GM21515 (cell line): ENCODE measurements around the gene LRRC23.
"Not testable (repeated sequence)": the region's sequence is repeated elsewhere in the genome, so short reads cannot be mapped to it uniquely, and the experiment has no call there.

ENCODE experiments used
- ATAC-seq: cut with Tn5 transposase; IDR thresholded peaks from one replicate; pipeline ENCODE4 v1.9.1; 2021; ENCODE audit not compliant: unreplicated experiment

Gene LRRC23, protein sequence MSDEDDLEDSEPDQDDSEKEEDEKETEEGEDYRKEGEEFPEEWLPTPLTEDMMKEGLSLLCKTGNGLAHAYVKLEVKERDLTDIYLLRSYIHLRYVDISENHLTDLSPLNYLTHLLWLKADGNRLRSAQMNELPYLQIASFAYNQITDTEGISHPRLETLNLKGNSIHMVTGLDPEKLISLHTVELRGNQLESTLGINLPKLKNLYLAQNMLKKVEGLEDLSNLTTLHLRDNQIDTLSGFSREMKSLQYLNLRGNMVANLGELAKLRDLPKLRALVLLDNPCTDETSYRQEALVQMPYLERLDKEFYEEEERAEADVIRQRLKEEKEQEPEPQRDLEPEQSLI

DNA sequence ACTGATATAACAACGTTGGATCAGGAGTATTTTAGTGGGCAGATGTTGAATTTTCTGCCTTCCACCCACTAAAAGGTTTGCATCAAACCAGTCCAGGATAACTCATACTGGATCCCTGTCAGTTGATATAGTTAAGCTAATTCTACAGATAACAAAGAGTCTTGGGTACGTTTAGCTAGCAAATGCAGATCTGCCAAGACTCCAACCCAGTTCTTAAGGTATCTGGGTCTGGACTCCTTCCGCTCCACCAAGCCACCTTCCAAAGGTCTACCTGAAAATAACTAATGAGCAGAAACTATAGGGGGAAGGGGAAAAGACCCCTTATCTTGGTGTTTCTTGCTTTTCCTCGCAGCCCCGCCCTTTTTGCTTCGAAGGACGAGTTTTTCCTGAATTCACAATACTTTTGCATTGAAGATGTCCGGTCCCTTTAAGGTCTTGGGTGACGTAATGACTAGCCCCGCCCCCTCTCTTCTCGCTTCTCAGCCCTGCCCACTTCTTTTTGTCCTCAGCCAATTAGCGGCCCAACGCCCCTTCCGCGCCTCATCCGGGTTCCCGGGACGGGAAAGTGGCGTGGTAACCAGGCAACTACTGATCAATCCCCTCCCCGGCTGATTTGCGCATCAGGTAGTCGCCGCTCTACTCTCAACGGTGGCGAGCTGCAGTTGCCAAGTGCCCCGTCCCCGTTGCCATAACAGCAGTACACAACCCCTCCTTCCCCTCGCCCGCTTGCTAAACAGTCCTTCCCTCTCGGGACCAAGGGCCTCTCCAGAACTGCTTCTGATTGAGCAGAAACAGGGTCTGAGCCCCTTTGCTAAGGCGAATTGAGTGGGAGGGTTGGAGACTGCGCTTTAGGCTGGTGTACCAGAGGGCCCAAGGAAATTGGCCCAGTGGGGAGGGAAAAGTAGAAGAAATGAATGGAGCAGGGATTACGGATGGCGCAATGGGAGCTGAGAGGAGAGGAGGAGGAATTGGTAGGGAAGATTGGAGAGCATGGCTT is at the start of gene LRRC23:
Gene LRRC23 (plus strand): TSS at position 543 of the 997 bp plus-strand sequence. CDS start 812 bp downstream, outside the sequence.
- peak; percentile 92 for ATAC-seq

DNA sequence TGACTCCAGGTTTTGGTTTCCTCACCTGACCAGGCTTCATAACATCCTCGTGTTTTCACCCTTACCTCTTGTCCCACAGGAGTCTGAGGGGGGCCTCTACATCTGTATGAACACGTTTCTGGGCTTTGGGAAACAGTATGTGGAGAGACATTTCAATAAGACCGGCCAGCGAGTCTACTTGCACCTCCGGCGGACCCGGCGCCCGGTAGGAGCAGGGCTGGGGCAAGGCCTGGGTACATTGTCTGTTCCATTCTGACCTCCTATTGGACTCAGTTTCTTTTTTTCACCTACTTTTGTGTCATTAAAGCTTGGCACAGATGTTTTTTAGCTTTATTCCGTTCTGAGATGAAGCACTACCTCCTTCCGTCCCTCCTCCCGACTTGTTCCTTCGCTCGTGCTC is 49.3 kb upstream of the LRRC23 start:
- ATAC-seq, result no peak

DNA sequence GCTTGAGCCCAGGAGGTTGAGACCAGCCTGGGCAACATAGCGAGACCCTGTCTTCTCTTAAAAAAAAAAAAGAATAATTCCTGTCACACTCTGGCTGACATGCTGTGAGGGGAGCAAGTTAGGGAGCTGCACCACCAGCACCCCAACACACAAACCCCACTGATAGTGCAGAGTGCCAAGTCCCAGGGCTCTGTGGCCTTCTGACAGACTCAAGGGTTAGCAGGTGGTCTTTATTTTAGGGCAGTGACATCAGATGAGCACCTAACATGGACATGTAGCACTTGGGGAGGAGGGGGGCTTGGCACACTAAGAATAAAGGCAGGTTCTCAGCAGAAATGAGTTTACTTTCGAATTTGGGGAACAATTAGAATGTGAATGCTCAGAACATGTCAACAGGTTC is 45.8 kb upstream of the LRRC23 start:
- ATAC-seq, result no peak

DNA sequence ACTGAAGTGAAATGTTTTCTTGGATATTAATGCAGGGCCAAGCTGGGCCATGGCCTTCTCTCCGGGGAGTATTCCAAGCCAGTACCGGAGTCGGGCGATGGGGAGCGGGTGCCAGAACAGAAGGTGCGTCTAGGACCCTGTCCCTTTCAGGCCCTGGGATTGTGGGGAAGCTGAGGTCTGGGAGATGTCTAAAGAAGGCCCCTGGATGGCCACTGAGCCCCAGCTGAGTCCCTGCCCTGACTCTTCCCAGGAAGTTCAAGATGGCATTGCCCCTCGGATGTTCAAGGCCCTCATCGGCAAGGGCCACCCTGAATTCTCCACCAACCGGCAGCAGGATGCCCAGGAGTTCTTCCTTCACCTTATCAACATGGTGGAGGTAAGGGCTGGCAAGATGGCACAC is 44.5 kb upstream of the LRRC23 start:
- ATAC-seq, result no peak

DNA sequence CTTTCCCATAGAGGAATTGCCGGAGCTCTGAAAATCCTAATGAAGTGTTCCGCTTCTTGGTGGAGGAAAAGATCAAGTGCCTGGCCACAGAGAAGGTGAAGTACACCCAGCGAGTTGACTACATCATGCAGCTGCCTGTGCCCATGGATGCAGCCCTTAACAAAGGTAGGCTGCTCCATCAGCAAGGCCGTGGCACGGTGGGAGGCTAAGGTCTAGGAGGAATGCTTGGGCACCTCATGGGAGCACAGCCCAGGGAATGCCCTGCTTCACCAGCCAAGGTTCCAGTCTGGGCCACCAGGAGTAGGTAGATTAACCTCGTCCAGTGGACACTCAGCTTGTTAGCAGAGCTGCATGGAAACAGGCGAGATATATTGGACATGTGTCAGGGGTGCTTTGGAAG is 43.7 kb upstream of the LRRC23 start:
- no peak for ATAC-seq

DNA sequence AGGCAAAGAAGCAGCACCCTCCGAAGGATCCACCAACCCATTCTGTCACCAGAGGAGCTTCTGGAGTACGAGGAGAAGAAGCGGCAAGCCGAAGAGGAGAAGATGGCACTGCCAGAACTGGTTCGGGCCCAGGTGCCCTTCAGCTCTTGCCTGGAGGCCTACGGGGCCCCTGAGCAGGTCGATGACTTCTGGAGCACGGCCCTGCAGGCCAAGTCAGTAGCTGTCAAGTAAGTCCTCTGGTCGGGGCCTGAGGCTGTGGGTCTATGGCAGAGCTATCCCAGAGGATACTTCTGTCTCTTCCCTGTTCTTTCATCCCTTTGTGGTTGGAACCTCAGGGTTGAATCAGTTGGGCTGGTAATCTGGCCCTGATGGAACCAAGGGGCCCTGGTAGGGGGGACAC is 43.2 kb upstream of the LRRC23 start:
- ATAC-seq, result no peak

DNA sequence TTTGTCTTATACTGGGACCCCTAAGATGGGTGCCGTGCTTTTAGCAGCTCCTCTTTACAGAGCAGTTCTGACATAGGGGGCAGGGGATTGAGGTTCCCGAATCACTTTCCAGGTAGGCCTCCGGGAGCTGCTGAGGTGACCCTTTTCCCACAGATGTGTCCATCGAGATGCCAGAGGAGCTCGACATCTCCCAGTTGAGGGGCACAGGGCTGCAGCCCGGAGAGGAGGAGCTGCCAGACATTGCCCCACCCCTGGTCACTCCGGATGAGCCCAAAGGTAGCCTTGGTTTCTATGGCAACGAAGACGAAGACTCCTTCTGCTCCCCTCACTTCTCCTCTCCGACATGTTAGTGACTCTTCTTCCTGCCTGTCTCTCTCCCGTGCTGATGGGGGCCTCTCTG is 41.6 kb upstream of the LRRC23 start:
- no peak for ATAC-seq

DNA sequence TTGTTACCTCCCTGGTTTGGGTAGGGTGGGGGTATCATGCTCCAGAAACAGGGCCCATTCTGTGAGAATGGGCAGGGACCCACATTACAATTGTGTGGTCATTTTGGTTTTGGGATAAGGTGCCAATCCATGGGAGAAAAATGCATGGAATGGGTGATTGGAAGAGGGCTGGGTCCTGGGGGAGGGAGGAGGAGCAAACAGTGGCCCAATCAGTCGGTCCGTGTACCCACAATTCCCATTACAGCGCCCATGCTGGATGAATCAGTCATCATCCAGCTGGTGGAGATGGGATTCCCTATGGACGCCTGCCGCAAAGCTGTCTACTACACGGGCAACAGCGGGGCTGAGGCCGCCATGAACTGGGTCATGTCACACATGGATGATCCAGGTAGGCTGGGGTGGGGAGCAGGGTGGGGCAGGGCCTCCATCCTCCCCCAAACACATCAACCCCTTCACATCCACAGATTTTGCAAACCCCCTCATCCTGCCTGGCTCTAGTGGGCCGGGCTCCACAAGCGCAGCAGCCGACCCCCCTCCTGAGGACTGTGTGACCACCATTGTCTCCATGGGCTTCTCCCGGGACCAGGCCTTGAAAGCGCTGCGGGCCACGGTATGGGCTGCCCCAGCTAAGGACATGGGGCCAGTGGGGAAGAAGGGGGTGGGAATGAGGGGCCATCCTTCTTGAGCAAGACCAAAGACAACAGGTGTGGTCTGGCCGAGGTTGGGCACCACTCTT is 40.9 kb upstream of the LRRC23 start:
- no peak for ATAC-seq

DNA sequence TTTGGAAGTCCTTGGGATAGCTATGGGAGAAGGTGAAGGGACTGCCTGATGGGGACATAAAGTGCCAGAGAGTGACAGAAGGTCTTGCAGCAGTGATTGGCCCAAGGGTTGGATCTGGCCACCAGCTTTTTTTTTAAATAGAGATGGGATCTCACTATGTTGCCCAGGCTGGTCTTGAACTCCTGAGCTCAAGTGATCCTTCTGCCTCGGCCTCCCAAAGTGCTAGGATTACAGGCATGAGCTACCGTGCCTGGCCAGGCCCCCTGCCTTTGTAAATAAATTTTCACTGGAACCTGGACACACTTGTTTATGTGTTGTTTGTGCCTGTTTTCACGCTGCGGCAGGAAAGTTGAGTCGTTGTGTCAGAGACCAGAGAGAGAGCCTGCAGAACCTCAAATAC is 39.3 kb upstream of the LRRC23 start:
- ATAC-seq, result not testable (repeated sequence)

DNA sequence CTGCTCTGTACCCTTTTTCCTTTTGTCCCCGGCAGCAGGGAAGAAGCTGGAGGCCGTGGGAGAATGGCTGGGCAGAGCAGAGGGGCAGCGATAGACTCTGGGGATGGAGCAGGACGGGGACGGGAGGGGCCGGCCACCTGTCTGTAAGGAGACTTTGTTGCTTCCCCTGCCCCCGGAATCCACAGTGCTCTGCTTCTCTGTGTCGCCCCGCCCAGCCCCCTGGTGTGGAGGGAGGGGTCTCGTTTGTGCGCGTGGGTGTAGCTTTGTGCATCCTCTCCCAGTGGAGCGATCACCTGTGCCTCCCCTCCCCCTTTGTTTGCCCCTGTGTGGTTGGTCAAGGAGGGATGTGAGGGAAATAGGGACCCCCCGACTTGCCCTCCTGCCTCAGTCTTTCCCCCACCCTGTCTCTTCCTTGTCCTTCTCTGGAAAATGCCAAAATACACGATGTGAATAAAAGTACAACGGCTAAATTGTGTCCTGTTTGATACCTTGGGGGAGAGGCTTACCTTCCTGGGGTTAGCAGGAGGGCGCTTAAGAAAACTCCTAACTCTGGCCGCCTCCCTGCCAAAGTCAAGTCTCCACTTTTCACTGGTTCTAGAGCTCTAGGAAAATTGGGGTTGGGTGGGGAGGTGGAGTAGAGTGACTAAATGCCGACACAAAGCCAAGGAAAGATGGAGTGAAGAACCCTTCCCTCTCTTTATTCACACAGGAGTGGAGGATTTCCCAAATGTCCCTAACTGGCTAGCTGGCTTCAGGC is 38.3 kb upstream of the LRRC23 start:
- no peak for ATAC-seq

DNA sequence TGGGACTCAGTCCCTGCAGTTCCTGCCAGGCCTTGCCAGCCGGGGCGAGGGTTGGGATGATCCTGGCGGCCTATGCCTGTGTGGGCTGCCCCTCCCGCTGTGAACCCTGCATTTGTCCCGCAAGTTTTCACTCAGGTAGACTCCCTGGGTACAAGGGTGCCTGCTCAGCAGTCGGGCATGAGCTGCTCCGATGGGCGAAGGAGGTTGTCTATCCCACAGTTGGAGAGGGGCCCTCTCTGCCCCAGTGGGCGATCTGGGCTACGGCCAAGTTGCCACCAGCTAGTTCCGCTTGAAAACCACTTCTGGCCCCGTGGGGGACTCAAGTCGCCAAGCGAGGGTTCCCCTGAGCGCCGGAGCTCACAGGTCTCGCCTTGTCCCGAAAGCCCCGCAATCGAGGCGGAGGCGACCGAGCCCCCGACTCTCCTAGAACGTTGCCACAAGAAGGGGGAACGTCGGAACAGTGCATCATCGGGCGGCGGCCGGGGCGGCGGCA is 37.7 kb upstream of the LRRC23 start:
- ATAC-seq, result peak; percentile 3

DNA sequence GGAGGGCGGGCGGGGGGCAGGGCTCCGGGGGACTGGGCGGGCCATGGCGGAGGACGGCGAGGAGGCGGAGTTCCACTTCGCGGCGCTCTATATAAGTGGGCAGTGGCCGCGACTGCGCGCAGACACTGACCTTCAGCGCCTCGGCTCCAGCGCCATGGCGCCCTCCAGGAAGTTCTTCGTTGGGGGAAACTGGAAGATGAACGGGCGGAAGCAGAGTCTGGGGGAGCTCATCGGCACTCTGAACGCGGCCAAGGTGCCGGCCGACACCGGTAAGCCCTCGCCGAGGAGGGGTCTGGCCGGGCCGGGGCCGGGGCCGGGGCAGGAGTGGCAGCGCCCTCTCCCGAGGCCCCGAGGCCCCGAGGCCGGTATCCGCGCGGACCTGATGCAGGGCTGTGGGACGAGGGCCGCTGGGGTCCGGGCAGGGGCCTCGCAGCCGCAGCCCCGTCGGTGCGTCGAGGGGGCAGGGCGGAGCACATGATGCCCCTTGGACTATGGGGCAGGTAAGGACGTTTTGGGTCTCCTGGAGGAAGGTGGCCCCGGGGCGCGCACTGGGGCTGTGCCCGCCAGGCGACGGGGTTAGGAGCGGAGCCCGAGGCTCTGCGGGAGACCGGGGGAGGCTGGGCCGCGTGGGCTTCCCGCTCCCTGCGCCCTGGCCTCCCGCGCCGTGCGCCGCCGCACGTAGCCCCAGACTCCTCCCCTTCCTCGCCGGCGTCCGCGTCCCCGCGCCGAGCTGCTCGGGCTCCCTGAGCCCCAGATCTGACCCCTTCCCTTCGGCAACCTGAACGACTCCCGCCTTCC is 37.0 kb upstream of the LRRC23 start, which contains the start of gene TPI1:
Gene TPI1 (plus strand): TSS at position 119 of the 798 bp plus-strand sequence. CDS start 36 bp downstream, at position 155.
- peak; percentile 52 for ATAC-seq

DNA sequence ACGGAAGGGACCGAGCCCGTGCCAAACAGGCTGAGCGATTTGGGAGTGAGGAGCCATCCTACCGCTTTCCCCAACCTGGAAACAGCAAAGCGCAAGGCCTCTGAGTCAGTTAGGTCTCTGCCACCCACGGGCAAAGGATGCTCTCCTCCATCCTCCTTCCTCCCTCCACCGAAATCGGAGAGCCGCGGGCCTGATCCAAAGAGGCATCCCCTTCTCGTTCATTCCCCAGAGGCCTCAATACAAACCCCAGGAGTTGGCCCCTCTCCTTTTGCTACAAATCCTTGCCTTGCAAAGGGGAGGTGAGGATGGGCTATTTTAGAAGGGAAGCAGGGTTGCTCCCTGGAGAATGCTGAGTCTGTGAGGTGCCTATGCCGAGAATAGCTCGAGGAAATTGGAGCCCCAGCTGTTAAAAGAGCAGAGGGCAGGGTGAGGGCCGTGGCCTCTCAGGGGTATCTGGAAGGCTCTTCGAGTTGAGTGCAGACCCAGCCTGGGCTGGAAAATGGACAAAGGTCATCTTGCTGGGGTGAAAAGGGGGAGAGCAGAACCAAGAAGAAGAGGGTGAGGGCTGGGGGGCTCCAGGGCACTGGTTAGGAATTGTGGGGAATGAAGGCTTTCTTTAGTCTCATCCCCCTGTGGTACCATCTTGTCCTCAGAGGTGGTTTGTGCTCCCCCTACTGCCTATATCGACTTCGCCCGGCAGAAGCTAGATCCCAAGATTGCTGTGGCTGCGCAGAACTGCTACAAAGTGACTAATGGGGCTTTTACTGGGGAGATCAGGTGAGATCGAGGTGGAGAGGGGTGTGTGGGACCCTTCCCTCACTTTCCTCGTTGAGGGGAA is 36.2 kb upstream of the LRRC23 start:
- ATAC-seq, result no peak

DNA sequence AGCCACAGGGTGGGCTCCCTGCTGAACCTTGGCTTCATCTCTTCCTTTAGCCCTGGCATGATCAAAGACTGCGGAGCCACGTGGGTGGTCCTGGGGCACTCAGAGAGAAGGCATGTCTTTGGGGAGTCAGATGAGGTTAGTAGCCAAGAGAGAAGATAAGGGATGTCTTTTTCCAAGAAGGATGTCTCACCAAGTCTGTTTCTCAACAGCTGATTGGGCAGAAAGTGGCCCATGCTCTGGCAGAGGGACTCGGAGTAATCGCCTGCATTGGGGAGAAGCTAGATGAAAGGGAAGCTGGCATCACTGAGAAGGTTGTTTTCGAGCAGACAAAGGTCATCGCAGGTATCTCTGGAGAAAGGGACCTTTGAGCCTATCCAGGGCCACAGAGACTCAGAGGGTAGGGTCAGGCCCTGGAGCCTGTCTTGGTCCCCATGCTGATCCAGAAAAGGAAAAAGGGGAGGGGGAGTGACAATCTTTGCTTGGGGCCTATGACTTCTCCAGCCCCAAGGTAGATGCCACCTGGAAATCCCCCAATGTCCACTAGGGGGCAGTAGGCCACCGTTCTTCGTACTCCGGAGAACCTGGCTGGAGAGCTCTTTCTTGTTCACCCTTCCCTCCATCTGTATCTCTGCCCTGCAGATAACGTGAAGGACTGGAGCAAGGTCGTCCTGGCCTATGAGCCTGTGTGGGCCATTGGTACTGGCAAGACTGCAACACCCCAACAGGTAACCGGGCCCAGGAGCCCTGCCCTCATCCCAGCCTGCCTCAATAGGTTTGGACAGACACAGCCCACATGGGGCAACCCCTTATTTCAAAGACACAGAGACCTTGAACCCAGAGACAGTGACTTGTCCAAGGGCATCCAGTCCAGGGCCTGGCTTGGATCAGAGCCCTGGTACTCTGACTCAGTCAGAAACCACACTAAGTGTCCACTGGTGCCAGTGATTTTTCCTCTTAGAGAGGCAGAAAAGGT is 35.3 kb upstream of the LRRC23 start:
- no peak for ATAC-seq

DNA sequence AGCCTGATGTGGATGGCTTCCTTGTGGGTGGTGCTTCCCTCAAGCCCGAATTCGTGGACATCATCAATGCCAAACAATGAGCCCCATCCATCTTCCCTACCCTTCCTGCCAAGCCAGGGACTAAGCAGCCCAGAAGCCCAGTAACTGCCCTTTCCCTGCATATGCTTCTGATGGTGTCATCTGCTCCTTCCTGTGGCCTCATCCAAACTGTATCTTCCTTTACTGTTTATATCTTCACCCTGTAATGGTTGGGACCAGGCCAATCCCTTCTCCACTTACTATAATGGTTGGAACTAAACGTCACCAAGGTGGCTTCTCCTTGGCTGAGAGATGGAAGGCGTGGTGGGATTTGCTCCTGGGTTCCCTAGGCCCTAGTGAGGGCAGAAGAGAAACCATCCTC is 34.3 kb upstream of the LRRC23 start:
- not testable (repeated sequence) for ATAC-seq

DNA sequence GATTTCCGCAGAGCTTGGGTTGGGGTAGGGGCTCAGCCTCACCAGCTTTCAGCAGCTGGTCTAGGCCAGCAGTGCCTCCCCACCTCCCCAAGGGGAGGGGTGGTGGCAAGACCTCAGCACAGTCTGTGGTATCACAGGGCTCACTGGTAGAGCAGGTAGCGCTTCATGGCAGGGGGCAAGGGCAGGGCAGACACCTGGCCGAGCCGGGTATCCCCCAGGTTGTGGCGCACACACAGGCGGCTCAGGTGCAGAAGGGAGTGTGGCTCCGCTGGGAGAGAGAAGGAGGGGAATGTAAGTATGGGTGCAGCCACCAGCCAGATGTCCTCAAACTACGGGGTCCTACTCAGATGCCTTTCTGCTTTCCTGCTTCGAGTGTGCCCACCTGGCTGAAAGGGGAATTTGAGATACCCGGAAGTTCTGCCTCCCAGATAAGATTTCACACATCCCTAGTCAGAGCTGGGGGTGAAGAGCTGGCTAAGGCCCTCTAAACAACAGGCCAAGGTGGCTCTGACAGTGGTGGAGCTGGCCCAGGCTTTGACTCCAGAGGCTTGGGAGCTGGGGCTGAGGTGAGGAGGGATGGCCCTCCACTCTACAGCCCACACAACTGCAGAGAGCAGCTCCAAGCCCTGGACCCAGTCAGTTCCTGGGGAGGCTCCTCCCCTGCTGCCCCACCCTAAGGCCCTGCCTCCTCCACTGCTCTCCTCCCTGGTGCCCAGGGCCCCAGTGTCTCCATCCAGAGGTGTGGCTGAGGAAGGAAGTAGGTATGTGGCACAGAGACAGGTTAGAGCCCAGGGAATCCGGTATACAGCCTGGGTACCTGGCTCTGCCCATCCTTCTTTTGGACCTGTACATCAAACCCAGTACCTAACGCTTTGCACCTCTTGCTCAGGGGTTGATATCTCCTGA is 33.3 kb upstream of the LRRC23 start:
- ATAC-seq, result no peak
